CD14-positive monocyte (primary cell): Measurements from ENCODE around the gene CIB2. TPM values are rescaled to one million over a fixed set of nuclear protein-coding genes. Genes with fewer than 3 reads are reported as not detected.

Experiments
- DNase-seq, 3 donors: peaks; one replicate each; pipeline ENCODE4 v3.0.0-alpha.2; 2011 to 2022
- H2AFZ ChIP-seq: 2 replicates; pipeline ENCODE4 v1.6.0; 2012; ENCODE audit warnings: mild to moderate bottlenecking, low read depth, low read length, inconsistent platforms; ENCODE audit not compliant: insufficient read depth, poor library complexity, severe bottlenecking
- H3K27ac ChIP-seq, 2 donors: 1 replicate in 1 of 2; 2 replicates in 1 of 2; pipeline ENCODE4 v1.5.1; 2012 to 2013; ENCODE audit warnings: low read length in 2 of 2, control low read depth in 1 of 2, inconsistent platforms in 1 of 2, low read depth in 1 of 2, mild to moderate bottlenecking in 1 of 2
- H3K27me3 ChIP-seq, 2 donors: one replicate each; pipeline versions ENCODE4 v1.6.0 to v1.6.1; 2011 to 2013; ENCODE audit warnings: low read length in 2 of 2; ENCODE audit not compliant: control insufficient read depth in 2 of 2, insufficient read depth in 2 of 2
- H3K36me3 ChIP-seq, 2 donors: replicated peaks in 1 of 2; 1 replicate in 1 of 2; 2 replicates in 1 of 2; pipeline versions ENCODE4 v1.5.1 to v1.6.1; 2012 to 2013; ENCODE audit warnings: low read length in 2 of 2, control low read depth in 1 of 2, inconsistent platforms in 1 of 2, mild to moderate bottlenecking in 1 of 2; ENCODE audit not compliant: insufficient read depth in 2 of 2, control insufficient read depth in 1 of 2
- H3K4me1 ChIP-seq, 2 donors: 1 replicate in 1 of 2; 2 replicates in 1 of 2; pipeline versions ENCODE4 v1.5.1 to v1.6.1; 2012 to 2013; ENCODE audit warnings: low read length in 2 of 2, control low read depth in 1 of 2, inconsistent platforms in 1 of 2, mild to moderate bottlenecking in 1 of 2, moderate library complexity in 1 of 2; ENCODE audit not compliant: insufficient read depth in 2 of 2, control insufficient read depth in 1 of 2
- H3K4me2 ChIP-seq: replicated peaks from 2 replicates; pipeline ENCODE3; 2012; ENCODE audit warnings: low read length, moderate library complexity, mild to moderate bottlenecking; ENCODE audit not compliant: poor library complexity, severe bottlenecking; ENCODE audit errors: extremely low read depth
- H3K4me3 ChIP-seq, 3 experiments: fragments of 200-600 bp in 1 of 3; sonication (generic) in 1 of 3; replicated peaks in 1 of 3; 1 replicate in 2 of 3; 2 replicates in 1 of 3; pipeline ENCODE4 v1.5.1; 2011 to 2013; ENCODE audit warnings: low read length in 3 of 3, mild to moderate bottlenecking in 3 of 3, control low read depth in 2 of 3, low read depth in 2 of 3, inconsistent platforms in 1 of 3, moderate library complexity in 1 of 3
- H3K79me2 ChIP-seq: 2 replicates; pipeline ENCODE4 v1.6.0; 2012; ENCODE audit warnings: mild to moderate bottlenecking, control low read depth, inconsistent platforms, low read length, moderate library complexity; ENCODE audit not compliant: insufficient read depth
- H3K9ac ChIP-seq: 2 replicates; pipeline ENCODE4 v1.6.0; 2017; ENCODE audit warnings: low read length, mild to moderate bottlenecking; ENCODE audit not compliant: insufficient read depth, poor library complexity, severe bottlenecking
- H3K9me3 ChIP-seq, 2 donors: replicated peaks in 1 of 2; 1 replicate in 1 of 2; 2 replicates in 1 of 2; pipeline versions ENCODE4 v1.5.1 to v1.6.1; 2012 to 2013; ENCODE audit warnings: low read length in 2 of 2, control low read depth in 1 of 2; ENCODE audit not compliant: control insufficient read depth in 1 of 2, insufficient read depth in 1 of 2
- H4K20me1 ChIP-seq: 2 replicates; pipeline ENCODE4 v1.6.0; 2012; ENCODE audit warnings: mild to moderate bottlenecking, low read length, control low read depth, moderate library complexity; ENCODE audit not compliant: insufficient read depth
- H3K27ac Mint-ChIP-seq, 7 donors: one replicate each; pipeline ENCODE4 v1.8.0; 2020; ENCODE audit warnings: mild to moderate bottlenecking in 7 of 7, mixed read lengths in 7 of 7, moderate library complexity in 6 of 7, inconsistent platforms in 2 of 7
- H3K27me3 Mint-ChIP-seq, 3 donors: one replicate each; pipeline ENCODE4 v1.8.0; 2021 to 2022; ENCODE audit warnings: low read depth in 3 of 3, mild to moderate bottlenecking in 3 of 3, mixed read lengths in 3 of 3, moderate library complexity in 3 of 3, inconsistent platforms in 1 of 3
- H3K36me3 Mint-ChIP-seq, 2 donors: one replicate each; pipeline ENCODE4 v1.8.0; 2020; ENCODE audit warnings: mixed read lengths in 2 of 2, inconsistent platforms in 1 of 2, mild to moderate bottlenecking in 1 of 2
- H3K4me1 Mint-ChIP-seq: one replicate; pipeline ENCODE4 v1.8.0; 2020; ENCODE audit warnings: mild to moderate bottlenecking, mixed read lengths
- H3K4me3 Mint-ChIP-seq, 2 donors: one replicate each; pipeline ENCODE4 v1.8.0; 2020; ENCODE audit warnings: mild to moderate bottlenecking in 2 of 2, mixed read lengths in 2 of 2, moderate library complexity in 1 of 2
- H3K9me3 Mint-ChIP-seq, 7 donors: one replicate each; pipeline ENCODE4 v1.8.0; 2020 to 2022; ENCODE audit warnings: mixed read lengths in 7 of 7, mild to moderate bottlenecking in 6 of 7, moderate library complexity in 6 of 7, inconsistent platforms in 2 of 7
- CTCF ChIP-seq: fragments of 200-600 bp; IDR thresholded peaks from one replicate; pipeline ENCODE4 v1.8.0; 2022; ENCODE audit warnings: antibody characterized with exemption, mild to moderate bottlenecking
- WGBS: methylation state at CpG from one replicate; pipeline ENCODE4 v1.1.5; 2013; ENCODE audit warnings: missing lambda C conversion rate; ENCODE audit not compliant: insufficient coverage; 5-methylcytosine and 5-hydroxymethylcytosine counted together
- intact Hi-C, 2 donors: fragments of 100-400 bp; cut with micrococcal nuclease; formaldehyde crosslinking; loops; one replicate each; pipeline versions ENCODE4 v1.15.0 to v1.15.1; 2023
- polyA plus RNA-seq, 3 donors: library from polyadenylated mRNA; depleted of rRNA in 1 of 3; unstranded in 2 of 3; stranded (reverse) in 1 of 3; fragments of 300-500 nt in 2 of 3; fragments of >200 nt in 1 of 3; fragmentation: Illumina TruSeq in 2 of 3; gene quantifications; 1 replicate in 2 of 3; 2 replicates in 1 of 3; pipeline ENCODE4 v1.2.3, GENCODE V29; 2012 to 2021

CIB2 gene
- polyA plus RNA-seq, 3 donors: 0.43 to 0.75 (median 0.51) TPM

GRCh38 chr15:78170848-78171773, 39.9 kb upstream of the CIB2 start:
- 80% methylated on average over 4 of the region's 17 CpGs for WGBS
- Histone ChIP-seq H3K9ac (no peak overlapping the region), H3K4me3 (peak overlapping the region in 1 of 3 experiments; percentile 33), H3K27me3 (no peaks in the 10 kb centered on the region), H3K27ac (peak overlapping the region; percentile 72 to 85), H2AFZ (peak overlapping the region; percentile 32), H3K79me2 (no peaks in the 10 kb centered on the region), H3K9me3 (no peaks in the 10 kb centered on the region), H3K36me3 (peaks cover 24 to 43% of the 10 kb centered on the region in 2 donors), H3K4me2 (peak overlapping the region; percentile 48), H4K20me1 (no peaks in the 10 kb centered on the region), H3K4me1 (peaks cover 52 to 53% of the 10 kb centered on the region in 2 donors)
- H3K36me3 Mint-ChIP-seq: peaks cover 49% of the 10 kb centered on the region in 2 donors
- peak overlapping the region in 1 of 2 donors; percentile 46 for H3K4me3 Mint-ChIP-seq
- H3K4me1 Mint-ChIP-seq: peaks cover 50% of the 10 kb centered on the region
- intact Hi-C loops: no loop called here
- no peak for TF ChIP-seq CTCF
- peaks cover 0 to 3% (median 2%) of the 10 kb centered on the region in 3 donors for H3K27me3 Mint-ChIP-seq
- peaks cover 0 to 4% (median 0%) of the 10 kb centered on the region in 7 donors for H3K9me3 Mint-ChIP-seq
- H3K27ac Mint-ChIP-seq: peak overlapping the region; percentile 77 to 93 (median 87)
- peak; percentile 60 to 76 (median 66) for DNase-seq

GRCh38 chr15:78168608-78169007, 37.4 kb upstream of the CIB2 start:
- Histone ChIP-seq H3K27me3 (no peaks in the 10 kb centered on the region), H4K20me1 (no peaks in the 10 kb centered on the region), H3K79me2 (no peaks in the 10 kb centered on the region), H3K9me3 (no peaks in the 10 kb centered on the region), H3K4me1 (peaks cover 38 to 40% of the 10 kb centered on the region in 2 donors), H3K27ac (no peak overlapping the region), H3K4me2 (no peak overlapping the region), H2AFZ (no peak overlapping the region), H3K36me3 (peaks cover 49 to 68% of the 10 kb centered on the region in 2 donors), H3K9ac (no peak overlapping the region), H3K4me3 (no peak overlapping the region)
- Mint-ChIP-seq H3K9me3 (peaks cover 0 to 3% (median 0%) of the 10 kb centered on the region in 7 donors), H3K27ac (peak overlapping the region in 4 of 7 donors; percentile 8 to 46 (median 24)), H3K36me3 (peaks cover 58 to 68% of the 10 kb centered on the region in 2 donors), H3K4me3 (no peak overlapping the region), H3K4me1 (peaks cover 39% of the 10 kb centered on the region), H3K27me3 (peaks cover 0 to 4% (median 0%) of the 10 kb centered on the region in 3 donors)
- DNase-seq: no peak
- no peak for TF ChIP-seq CTCF
- 40% methylated on average over 3 of the region's 5 CpGs for WGBS
- intact Hi-C loops: no loop called here
